WTC11 (cell line): Measurements from ENCODE around the gene NCAM2.

ENCODE experiments used
- CREB1 ChIP-seq: sonication (generic); formaldehyde crosslinking; IDR thresholded peaks from 2 replicates; pipeline ENCODE4 v1.8.0; 2023; ENCODE audit warnings: mild to moderate bottlenecking, missing genetic modification reagents
- OVOL2 ChIP-seq: fragments of 250-450 bp; sonication (Bioruptor Pico); IDR thresholded peaks from 2 replicates; pipeline ENCODE4 v1.9.0; 2021; ENCODE audit warnings: mild to moderate bottlenecking, borderline replicate concordance
- ZSCAN18 ChIP-seq: fragments of 250-450 bp; sonication (Bioruptor Pico); IDR thresholded peaks from 2 replicates; pipeline ENCODE4 v2.1.2; 2022; ENCODE audit warnings: mild to moderate bottlenecking, moderate library complexity

DNA sequence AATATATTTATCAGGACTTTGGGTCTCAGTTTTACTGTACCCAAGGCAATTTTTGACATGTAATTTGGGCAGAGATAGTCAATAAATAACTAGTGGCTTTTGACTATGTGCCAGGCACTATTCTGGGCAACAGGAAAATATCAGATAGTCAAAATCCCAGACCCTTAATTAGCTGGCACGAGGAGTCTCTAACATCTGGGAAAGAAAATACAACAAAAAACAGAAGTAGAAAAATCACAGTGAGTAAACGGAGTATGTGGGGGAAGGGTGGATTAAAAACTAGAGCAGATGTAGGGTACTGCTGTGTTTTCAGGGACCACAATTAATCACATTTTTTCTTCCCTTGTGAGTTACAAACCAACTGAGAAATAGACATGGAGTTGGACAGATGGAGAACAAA, 217.8 kb downstream of the NCAM2 start:
- TF ChIP-seq ZSCAN18 (CRISPR knock-in tag) (no peak), CREB1 (no peak), OVOL2 (CRISPR knock-in tag) (no peak)
